ENCODE measurements around the gene CRX.

- TF ChIP-seq CTCF (conservative IDR thresholded peaks at IDR 0.05 in 1 of 2, IDR thresholded peaks at IDR 0.05 in 1 of 2; ENCODE audit: low read depth in 1 of 2, low read length in 2 of 2), result no peak
- TF ChIP-seq EZH2 (IDR thresholded peaks at IDR 0.05; ENCODE audit: low read length, missing control alignments), result no peak
Observed at GRCh38 chr19:47886010-47886559, 64.3 kb downstream of the CRX start, which contains the start of gene SULT2A1.
